ENCODE data around the gene MAPK4.

DNA sequence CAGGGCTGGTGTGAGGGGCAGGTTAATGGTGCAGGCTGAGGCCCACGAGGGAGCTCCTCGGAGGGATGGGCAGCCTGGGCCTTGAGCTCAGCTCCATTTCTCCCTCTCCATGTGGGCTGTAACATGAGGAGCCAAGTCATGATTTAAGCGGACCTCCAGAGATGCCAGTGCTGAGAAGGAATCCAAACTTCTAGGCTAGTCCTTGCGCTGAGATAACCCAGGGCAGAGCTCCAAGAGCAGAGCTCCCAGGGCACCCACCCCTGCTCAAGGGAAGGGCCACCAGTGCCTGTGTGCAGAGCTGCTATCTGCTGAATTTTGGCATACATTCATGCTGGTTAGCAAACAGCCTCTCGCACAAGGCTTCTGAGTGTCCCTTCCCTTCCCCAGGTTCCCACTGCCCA, 164.9 kb downstream of the MAPK4 start:
- TF ChIP-seq CTCF (IDR thresholded peaks at IDR 0.05), result no peak
- no peak for TF ChIP-seq POLR2A (IDR thresholded peaks at IDR 0.05)

Data from prostate gland (tissue), 2 donors.